ENCODE measurements around the gene RHOU.

The RHOU gene

DNA sequence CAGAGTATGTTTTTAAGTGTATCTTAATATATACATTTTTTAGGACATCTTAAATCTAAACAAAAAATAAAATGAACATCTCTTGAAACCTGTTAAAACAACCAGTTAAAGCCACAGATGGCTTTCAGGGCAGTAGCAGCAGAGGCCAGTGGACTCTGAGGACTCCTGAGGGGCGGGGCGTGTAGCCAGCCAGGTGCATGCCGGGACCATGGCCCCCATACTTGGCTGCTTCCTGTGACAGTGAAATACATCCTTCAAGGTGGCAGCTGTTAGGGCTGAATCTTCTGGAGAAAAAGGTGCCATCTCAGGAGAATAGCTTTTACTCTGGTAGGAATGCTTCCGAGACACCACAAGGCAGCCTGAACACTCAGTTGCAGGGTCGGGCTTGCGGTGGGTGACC lies 9.6 kb downstream of the RHOU start:
- no peaks in the 10 kb centered on the region for H3K9me3 ChIP-seq (ENCODE audit: control insufficient read depth, low read length)
- H3K27ac ChIP-seq, result no peak overlapping the region
- no peak overlapping the region for H3K9ac ChIP-seq
- TF ChIP-seq, protein P1, sequence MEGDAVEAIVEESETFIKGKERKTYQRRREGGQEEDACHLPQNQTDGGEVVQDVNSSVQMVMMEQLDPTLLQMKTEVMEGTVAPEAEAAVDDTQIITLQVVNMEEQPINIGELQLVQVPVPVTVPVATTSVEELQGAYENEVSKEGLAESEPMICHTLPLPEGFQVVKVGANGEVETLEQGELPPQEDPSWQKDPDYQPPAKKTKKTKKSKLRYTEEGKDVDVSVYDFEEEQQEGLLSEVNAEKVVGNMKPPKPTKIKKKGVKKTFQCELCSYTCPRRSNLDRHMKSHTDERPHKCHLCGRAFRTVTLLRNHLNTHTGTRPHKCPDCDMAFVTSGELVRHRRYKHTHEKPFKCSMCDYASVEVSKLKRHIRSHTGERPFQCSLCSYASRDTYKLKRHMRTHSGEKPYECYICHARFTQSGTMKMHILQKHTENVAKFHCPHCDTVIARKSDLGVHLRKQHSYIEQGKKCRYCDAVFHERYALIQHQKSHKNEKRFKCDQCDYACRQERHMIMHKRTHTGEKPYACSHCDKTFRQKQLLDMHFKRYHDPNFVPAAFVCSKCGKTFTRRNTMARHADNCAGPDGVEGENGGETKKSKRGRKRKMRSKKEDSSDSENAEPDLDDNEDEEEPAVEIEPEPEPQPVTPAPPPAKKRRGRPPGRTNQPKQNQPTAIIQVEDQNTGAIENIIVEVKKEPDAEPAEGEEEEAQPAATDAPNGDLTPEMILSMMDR (IDR thresholded peaks at IDR 0.05), result no peak
- H3K36me3 ChIP-seq (ENCODE audit: control insufficient read depth, insufficient read depth, low read length), result no peaks in the 10 kb centered on the region
- no peak overlapping the region for H3K4me2 ChIP-seq (ENCODE audit: low read length)
- H3K4me1 ChIP-seq, result peaks cover 7% of the 10 kb centered on the region
- H3K79me2 ChIP-seq, result no peaks in the 10 kb centered on the region
- no peak overlapping the region for H2AFZ ChIP-seq
- no peak overlapping the region for H3K4me3 ChIP-seq (ENCODE audit: low read depth, low read length)
- H3K27me3 ChIP-seq (ENCODE audit: control insufficient read depth, insufficient read depth, low read length), result no peaks in the 10 kb centered on the region

DNA sequence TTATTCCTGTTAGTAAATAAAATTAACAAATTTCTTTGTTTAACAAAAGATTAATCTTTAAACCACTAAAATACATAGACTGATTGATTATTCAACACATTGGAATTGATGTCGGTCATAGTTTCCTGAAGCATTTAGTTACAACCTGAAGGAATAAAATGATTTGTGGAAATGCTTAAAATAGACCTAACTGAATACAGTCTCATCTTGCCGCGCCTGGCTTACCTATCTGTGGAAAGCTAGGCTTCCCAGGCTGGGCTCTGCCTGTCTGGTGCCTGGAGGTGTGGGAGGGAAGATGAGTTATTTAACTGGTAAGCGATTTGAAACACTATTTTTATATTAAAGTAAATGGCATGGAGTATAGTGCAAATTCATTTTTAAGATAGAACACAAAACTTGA lies 10.2 kb downstream of the RHOU start:
- Histone ChIP-seq H3K4me1 (peaks cover 5% of the 10 kb centered on the region), H2AFZ (no peak overlapping the region), H3K9ac (no peak overlapping the region), H3K27me3 (ENCODE audit: control insufficient read depth, insufficient read depth, low read length) (no peaks in the 10 kb centered on the region), H3K4me2 (ENCODE audit: low read length) (no peak overlapping the region), H3K79me2 (no peaks in the 10 kb centered on the region), H3K4me3 (ENCODE audit: low read depth, low read length) (no peak overlapping the region), H3K36me3 (ENCODE audit: control insufficient read depth, insufficient read depth, low read length) (no peaks in the 10 kb centered on the region), H3K27ac (no peak overlapping the region), H3K9me3 (ENCODE audit: control insufficient read depth, low read length) (no peaks in the 10 kb centered on the region)
- TF ChIP-seq, protein P1 (IDR thresholded peaks at IDR 0.05), result no peak

DNA sequence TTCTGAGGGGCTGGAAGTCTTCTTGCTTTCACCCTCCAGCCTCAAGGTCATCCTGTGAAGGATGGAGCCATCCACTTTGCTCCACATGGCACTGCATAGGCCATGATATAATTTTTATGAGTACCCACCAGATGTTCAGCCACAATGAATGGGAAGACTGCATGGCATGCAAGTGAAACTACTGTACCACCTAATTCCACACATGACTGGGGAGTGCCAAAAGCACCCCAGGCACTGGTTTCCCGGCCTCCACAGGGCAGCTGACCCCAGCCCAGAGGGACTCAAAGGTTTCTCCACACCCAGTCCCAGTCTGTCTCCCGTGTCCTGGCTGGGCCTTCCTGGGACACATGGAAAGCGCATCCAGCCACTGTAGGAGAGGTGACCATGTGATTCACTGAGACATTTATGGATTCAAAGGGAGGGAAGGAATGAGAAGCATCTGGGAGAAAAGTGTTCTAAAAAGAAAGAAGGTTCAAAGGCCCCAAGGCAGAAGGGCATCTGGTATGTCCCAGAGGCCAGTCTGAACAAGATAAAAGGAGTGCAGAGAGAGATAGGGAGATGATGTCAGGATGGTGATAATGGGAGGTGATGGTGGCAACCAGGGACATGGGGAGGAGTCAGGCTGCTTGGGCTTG lies 12.1 kb downstream of the RHOU start:
- Histone ChIP-seq H3K4me3 (ENCODE audit: low read depth, low read length) (no peak overlapping the region), H3K9me3 (ENCODE audit: control insufficient read depth, low read length) (no peaks in the 10 kb centered on the region), H3K4me2 (ENCODE audit: low read length) (no peak overlapping the region), H3K36me3 (ENCODE audit: control insufficient read depth, insufficient read depth, low read length) (no peaks in the 10 kb centered on the region), H3K4me1 (no peaks in the 10 kb centered on the region), H3K27ac (no peak overlapping the region), H2AFZ (no peak overlapping the region), H3K27me3 (ENCODE audit: control insufficient read depth, insufficient read depth, low read length) (no peaks in the 10 kb centered on the region), H3K79me2 (no peaks in the 10 kb centered on the region), H3K9ac (no peak overlapping the region)
- TF ChIP-seq, protein P1 (IDR thresholded peaks at IDR 0.05), result no peak

DNA sequence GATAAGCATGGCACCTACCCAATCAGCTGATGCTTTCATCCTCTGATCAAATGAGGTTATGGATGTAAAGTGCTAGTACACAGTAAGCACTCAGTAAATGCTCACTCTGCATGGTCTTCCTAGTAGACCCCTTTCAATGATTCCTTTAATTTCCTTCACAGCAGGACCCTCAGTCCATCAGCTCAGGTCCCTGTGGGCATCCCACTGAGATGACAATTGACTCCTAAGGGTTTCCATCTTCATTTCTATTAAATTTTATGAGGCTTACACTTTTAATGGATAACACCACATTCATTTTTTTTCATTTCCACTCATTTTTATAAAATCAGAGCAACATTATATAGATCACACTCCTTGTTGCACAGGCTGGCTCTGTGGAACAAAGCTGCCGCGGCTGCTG lies 12.8 kb downstream of the RHOU start:
- Histone ChIP-seq H3K9me3 (ENCODE audit: control insufficient read depth, low read length) (no peaks in the 10 kb centered on the region), H3K4me3 (ENCODE audit: low read depth, low read length) (no peak overlapping the region), H3K4me1 (no peaks in the 10 kb centered on the region), H3K27me3 (ENCODE audit: control insufficient read depth, insufficient read depth, low read length) (no peaks in the 10 kb centered on the region), H3K27ac (no peak overlapping the region), H3K4me2 (ENCODE audit: low read length) (no peak overlapping the region), H3K36me3 (ENCODE audit: control insufficient read depth, insufficient read depth, low read length) (no peaks in the 10 kb centered on the region), H3K9ac (no peak overlapping the region), H2AFZ (no peak overlapping the region), H3K79me2 (no peaks in the 10 kb centered on the region)
- TF ChIP-seq, protein P1 (IDR thresholded peaks at IDR 0.05), result no peak

DNA sequence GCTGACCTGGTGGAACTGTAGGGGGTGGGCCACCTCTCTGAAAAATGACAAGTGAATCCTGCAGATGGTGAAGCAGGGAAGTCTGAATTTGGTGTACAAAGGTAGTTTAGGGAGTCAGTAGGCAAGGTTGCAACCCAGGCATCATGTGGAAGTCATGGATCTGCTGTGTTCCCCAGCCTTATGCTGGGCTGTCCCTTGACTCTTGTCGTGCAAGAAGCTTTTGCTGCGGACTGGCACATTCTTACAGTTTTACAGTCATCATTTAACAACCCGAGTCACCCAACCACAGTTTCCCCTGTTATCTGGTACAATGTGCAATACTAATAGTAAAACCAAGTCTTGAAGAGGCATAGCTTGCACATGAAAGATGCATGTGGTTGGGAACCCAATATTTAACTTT lies 13.2 kb downstream of the RHOU start:
- H3K4me2 ChIP-seq (ENCODE audit: low read length), result no peak overlapping the region
- no peaks in the 10 kb centered on the region for H3K9me3 ChIP-seq (ENCODE audit: control insufficient read depth, low read length)
- no peaks in the 10 kb centered on the region for H3K27me3 ChIP-seq (ENCODE audit: control insufficient read depth, insufficient read depth, low read length)
- H2AFZ ChIP-seq, result no peak overlapping the region
- H3K36me3 ChIP-seq (ENCODE audit: control insufficient read depth, insufficient read depth, low read length), result no peaks in the 10 kb centered on the region
- TF ChIP-seq, protein P1 (IDR thresholded peaks at IDR 0.05), result no peak
- no peak overlapping the region for H3K27ac ChIP-seq
- no peaks in the 10 kb centered on the region for H3K4me1 ChIP-seq
- H3K9ac ChIP-seq, result no peak overlapping the region
- H3K4me3 ChIP-seq (ENCODE audit: low read depth, low read length), result no peak overlapping the region
- no peaks in the 10 kb centered on the region for H3K79me2 ChIP-seq
